Measurements from ENCODE around the gene ELFN2.

DNA sequence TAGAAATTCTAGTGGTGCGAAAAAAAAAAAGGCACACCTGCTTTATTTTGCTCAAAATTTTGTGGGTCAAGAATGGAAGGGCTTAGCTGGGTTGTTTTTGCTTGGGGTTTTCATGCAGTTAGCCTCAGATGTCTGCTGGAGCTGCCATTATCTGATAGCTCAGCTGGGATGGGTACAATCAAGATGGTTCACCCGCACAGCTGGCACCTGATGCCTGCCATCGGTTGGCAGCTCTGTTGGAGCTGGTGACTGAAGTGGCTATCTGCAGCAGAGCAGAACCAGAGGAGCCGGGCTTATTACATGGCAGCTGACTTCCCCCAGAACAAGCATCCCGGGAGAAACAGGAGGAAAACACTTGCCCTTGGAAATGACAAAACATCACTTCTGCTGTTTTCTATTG, 12.1 kb upstream of the ELFN2 start:
- TF ChIP-seq, protein P1, sequence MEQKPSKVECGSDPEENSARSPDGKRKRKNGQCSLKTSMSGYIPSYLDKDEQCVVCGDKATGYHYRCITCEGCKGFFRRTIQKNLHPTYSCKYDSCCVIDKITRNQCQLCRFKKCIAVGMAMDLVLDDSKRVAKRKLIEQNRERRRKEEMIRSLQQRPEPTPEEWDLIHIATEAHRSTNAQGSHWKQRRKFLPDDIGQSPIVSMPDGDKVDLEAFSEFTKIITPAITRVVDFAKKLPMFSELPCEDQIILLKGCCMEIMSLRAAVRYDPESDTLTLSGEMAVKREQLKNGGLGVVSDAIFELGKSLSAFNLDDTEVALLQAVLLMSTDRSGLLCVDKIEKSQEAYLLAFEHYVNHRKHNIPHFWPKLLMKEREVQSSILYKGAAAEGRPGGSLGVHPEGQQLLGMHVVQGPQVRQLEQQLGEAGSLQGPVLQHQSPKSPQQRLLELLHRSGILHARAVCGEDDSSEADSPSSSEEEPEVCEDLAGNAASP (CRISPR knock-in tag; IDR thresholded peaks at IDR 0.05; ENCODE audit: borderline replicate concordance), result no peak
- TF ChIP-seq ZNF557 (CRISPR knock-in tag; IDR thresholded peaks at IDR 0.05) (no peak), ZNF143 (CRISPR knock-in tag; IDR thresholded peaks at IDR 0.05) (no peak), ETV5 (CRISPR knock-in tag; IDR thresholded peaks at IDR 0.05; ENCODE audit: borderline replicate concordance) (no peak), MTA1 (CRISPR knock-in tag; IDR thresholded peaks at IDR 0.05; ENCODE audit: borderline replicate concordance) (no peak), KDM1A (CRISPR knock-in tag; IDR thresholded peaks at IDR 0.05) (no peak), GLI4 (CRISPR knock-in tag; IDR thresholded peaks at IDR 0.05; ENCODE audit: borderline replicate concordance) (no peak), BHLHE40 (IDR thresholded peaks at IDR 0.05; ENCODE audit: low read length) (no peak), ZNF749 (CRISPR knock-in tag; IDR thresholded peaks at IDR 0.05; ENCODE audit: borderline replicate concordance) (no peak)
- TF ChIP-seq, protein P2, sequence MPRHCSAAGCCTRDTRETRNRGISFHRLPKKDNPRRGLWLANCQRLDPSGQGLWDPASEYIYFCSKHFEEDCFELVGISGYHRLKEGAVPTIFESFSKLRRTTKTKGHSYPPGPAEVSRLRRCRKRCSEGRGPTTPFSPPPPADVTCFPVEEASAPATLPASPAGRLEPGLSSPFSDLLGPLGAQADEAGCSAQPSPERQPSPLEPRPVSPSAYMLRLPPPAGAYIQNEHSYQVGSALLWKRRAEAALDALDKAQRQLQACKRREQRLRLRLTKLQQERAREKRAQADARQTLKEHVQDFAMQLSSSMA (CRISPR knock-in tag; IDR thresholded peaks at IDR 0.05), result no peak
- TF ChIP-seq, protein P3, sequence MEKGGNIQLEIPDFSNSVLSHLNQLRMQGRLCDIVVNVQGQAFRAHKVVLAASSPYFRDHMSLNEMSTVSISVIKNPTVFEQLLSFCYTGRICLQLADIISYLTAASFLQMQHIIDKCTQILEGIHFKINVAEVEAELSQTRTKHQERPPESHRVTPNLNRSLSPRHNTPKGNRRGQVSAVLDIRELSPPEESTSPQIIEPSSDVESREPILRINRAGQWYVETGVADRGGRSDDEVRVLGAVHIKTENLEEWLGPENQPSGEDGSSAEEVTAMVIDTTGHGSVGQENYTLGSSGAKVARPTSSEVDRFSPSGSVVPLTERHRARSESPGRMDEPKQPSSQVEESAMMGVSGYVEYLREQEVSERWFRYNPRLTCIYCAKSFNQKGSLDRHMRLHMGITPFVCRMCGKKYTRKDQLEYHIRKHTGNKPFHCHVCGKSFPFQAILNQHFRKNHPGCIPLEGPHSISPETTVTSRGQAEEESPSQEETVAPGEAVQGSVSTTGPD (CRISPR knock-in tag; IDR thresholded peaks at IDR 0.05), result no peak

Data from HepG2 (cell line).